SK-N-MC (cell line): ENCODE results near the gene MAMLD1.

Source experiments
- EZH2 ChIP-seq: fragments of 200-600 bp; sonication (generic); IDR thresholded peaks from one replicate; pipeline ENCODE4 v1.6.1; 2017; ENCODE audit warnings: antibody characterized with exemption
- POLR2AphosphoS5 ChIP-seq: IDR thresholded peaks from 2 replicates; pipeline ENCODE4 v1.6.1; 2012; ENCODE audit warnings: mild to moderate bottlenecking, low read depth, low read length, borderline replicate concordance

DNA sequence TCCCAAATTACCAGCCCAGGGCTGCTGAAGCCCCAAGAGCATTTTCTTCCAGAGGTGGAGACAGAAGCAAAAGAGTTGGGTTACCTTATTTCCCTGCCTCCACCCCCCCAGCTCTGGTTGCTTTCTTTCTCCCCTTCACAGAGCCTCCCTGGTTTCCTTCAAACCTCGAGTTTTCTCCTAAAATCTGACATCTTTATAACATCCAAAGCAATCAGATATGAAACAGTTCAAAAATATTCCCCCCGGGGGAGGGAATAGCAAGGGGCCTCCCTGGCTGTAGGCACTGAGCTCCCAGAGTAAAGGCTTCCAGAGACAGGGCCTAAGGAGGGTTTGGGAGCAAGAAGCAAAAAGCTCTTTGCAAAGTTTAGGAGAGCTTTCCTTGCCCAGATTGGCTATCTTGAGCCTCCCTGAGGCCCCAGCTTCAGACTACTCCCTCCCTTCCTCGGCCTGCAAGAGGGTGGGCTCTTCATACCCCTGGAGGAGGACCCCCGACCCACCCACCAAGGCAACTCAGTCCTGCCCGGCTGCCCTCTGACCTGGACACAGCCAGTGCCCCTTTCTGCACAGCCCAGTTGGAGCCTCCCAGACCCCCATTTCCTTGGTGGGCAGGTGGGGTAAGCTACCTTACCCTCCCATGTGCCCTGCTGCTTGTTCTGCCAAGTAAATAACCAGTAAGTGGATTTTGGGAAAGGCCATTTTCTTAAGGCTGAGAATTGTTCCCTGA is 7.6 kb downstream of the MAMLD1 start:
- no peak for TF ChIP-seq EZH2
- TF ChIP-seq POLR2AphosphoS5 = no peak
